Mucosa of rectum (tissue), 2 donors: Measurements from ENCODE around the gene RAB6B.

Experiments
- H3K27ac ChIP-seq, 2 donors: one replicate each; pipeline ENCODE4 v1.7.0; 2013; ENCODE audit warnings: inconsistent platforms in 2 of 2, low read depth in 2 of 2, low read length in 2 of 2
- H3K27me3 ChIP-seq, 2 donors: one replicate each; pipeline ENCODE4 v1.7.0; 2013; ENCODE audit warnings: low read length in 2 of 2; ENCODE audit not compliant: control insufficient read depth in 2 of 2, insufficient read depth in 2 of 2
- H3K36me3 ChIP-seq, 2 donors: one replicate each; pipeline ENCODE4 v1.7.0; 2013; ENCODE audit warnings: low read length in 2 of 2; ENCODE audit not compliant: control insufficient read depth in 2 of 2, insufficient read depth in 2 of 2
- H3K4me1 ChIP-seq, 2 donors: one replicate each; pipeline ENCODE4 v1.7.0; 2013; ENCODE audit warnings: low read length in 2 of 2, mild to moderate bottlenecking in 1 of 2; ENCODE audit not compliant: control insufficient read depth in 2 of 2, insufficient read depth in 2 of 2
- H3K4me3 ChIP-seq, 2 donors: one replicate each; pipeline ENCODE4 v1.7.0; 2013; ENCODE audit warnings: low read length in 2 of 2
- H3K9ac ChIP-seq, 2 donors: one replicate each; pipeline ENCODE4 v1.7.0; 2013; ENCODE audit warnings: low read length in 2 of 2, low read depth in 1 of 2, mild to moderate bottlenecking in 1 of 2
- H3K9me3 ChIP-seq, 2 donors: one replicate each; pipeline ENCODE4 v1.7.0; 2013; ENCODE audit warnings: low read length in 2 of 2; ENCODE audit not compliant: control insufficient read depth in 2 of 2
- donor health status: healthy.
- donor health status: Normal muscosa, but diverticular disease.

The RAB6B gene

DNA sequence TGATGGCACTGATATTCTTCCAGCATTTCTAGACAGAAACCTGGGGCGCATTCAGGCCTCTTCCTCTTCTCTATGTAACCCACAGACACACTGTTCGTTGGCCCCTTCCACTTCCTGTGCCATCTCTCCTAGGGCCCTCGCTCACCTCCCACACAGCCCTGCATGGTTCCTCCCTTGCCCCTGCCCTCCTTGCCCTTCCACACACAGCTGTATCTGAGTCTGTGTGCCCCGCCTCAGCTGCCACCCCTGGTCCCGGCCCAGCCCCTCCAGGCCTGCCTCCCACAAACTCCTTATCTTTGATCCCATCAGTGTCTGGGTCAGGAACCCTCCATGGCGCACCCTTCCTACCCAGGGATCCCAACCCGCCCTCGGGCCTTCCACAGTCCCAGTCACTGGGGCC lies 37.9 kb downstream of the RAB6B start:
- no peaks in the 10 kb centered on the region for H3K36me3 ChIP-seq
- no peak overlapping the region for H3K9ac ChIP-seq
- H3K4me1 ChIP-seq = no peaks in the 10 kb centered on the region
- no peaks in the 10 kb centered on the region for H3K9me3 ChIP-seq
- no peak overlapping the region for H3K27ac ChIP-seq
- H3K4me3 ChIP-seq = no peak overlapping the region
- H3K27me3 ChIP-seq = no peaks in the 10 kb centered on the region

- Histone ChIP-seq H3K9ac (no peak overlapping the region), H3K4me3 (no peak overlapping the region), H3K36me3 (no peaks in the 10 kb centered on the region), H3K4me1 (no peaks in the 10 kb centered on the region), H3K27ac (no peak overlapping the region), H3K9me3 (no peaks in the 10 kb centered on the region), H3K27me3 (no peaks in the 10 kb centered on the region)
These were observed 39.4 kb downstream of the RAB6B start for GRCh38 chr3:133856316-133856715.

GRCh38 chr3:133855772-133856171 lies 39.9 kb downstream of the RAB6B start:
- Histone ChIP-seq H3K36me3 (no peaks in the 10 kb centered on the region), H3K27ac (no peak overlapping the region), H3K4me1 (no peaks in the 10 kb centered on the region), H3K4me3 (no peak overlapping the region), H3K27me3 (no peaks in the 10 kb centered on the region), H3K9ac (no peak overlapping the region), H3K9me3 (no peaks in the 10 kb centered on the region)

GRCh38 chr3:133855002-133855370 lies 40.7 kb downstream of the RAB6B start:
- no peak overlapping the region for H3K27ac ChIP-seq
- H3K36me3 ChIP-seq = no peaks in the 10 kb centered on the region
- no peak overlapping the region for H3K4me3 ChIP-seq
- no peak overlapping the region for H3K9ac ChIP-seq
- no peaks in the 10 kb centered on the region for H3K27me3 ChIP-seq
- H3K9me3 ChIP-seq = no peaks in the 10 kb centered on the region
- no peaks in the 10 kb centered on the region for H3K4me1 ChIP-seq

GRCh38 chr3:133854264-133855001 lies 41.2 kb downstream of the RAB6B start:
- H3K27ac ChIP-seq = no peak overlapping the region
- no peaks in the 10 kb centered on the region for H3K4me1 ChIP-seq

GRCh38 chr3:133853925-133854227 lies 41.8 kb downstream of the RAB6B start:
- H3K27me3 ChIP-seq = no peaks in the 10 kb centered on the region
- no peaks in the 10 kb centered on the region for H3K36me3 ChIP-seq
- H3K4me1 ChIP-seq = no peaks in the 10 kb centered on the region
- H3K9me3 ChIP-seq = no peaks in the 10 kb centered on the region
- no peak overlapping the region for H3K9ac ChIP-seq
- no peak overlapping the region for H3K4me3 ChIP-seq
- H3K27ac ChIP-seq = no peak overlapping the region

More at GRCh38 chr3:133854264-133855001, 41.2 kb downstream of the RAB6B start:
- H3K27me3 ChIP-seq = no peaks in the 10 kb centered on the region
- H3K36me3 ChIP-seq = no peaks in the 10 kb centered on the region
- no peak overlapping the region for H3K9ac ChIP-seq
- H3K9me3 ChIP-seq = no peaks in the 10 kb centered on the region
- H3K4me3 ChIP-seq = no peak overlapping the region

- Histone ChIP-seq H3K4me3 (no peak overlapping the region), H3K27ac (no peak overlapping the region), H3K9ac (no peak overlapping the region), H3K4me1 (no peaks in the 10 kb centered on the region), H3K27me3 (no peaks in the 10 kb centered on the region), H3K9me3 (no peaks in the 10 kb centered on the region), H3K36me3 (no peaks in the 10 kb centered on the region)
These were observed 42.4 kb downstream of the RAB6B start for GRCh38 chr3:133853063-133853924.

GRCh38 chr3:133851931-133852330 lies 43.8 kb downstream of the RAB6B start:
- Histone ChIP-seq H3K36me3 (no peaks in the 10 kb centered on the region), H3K27me3 (no peaks in the 10 kb centered on the region), H3K9ac (no peak overlapping the region), H3K4me3 (no peak overlapping the region), H3K4me1 (no peaks in the 10 kb centered on the region), H3K9me3 (no peaks in the 10 kb centered on the region), H3K27ac (no peak overlapping the region)

DNA sequence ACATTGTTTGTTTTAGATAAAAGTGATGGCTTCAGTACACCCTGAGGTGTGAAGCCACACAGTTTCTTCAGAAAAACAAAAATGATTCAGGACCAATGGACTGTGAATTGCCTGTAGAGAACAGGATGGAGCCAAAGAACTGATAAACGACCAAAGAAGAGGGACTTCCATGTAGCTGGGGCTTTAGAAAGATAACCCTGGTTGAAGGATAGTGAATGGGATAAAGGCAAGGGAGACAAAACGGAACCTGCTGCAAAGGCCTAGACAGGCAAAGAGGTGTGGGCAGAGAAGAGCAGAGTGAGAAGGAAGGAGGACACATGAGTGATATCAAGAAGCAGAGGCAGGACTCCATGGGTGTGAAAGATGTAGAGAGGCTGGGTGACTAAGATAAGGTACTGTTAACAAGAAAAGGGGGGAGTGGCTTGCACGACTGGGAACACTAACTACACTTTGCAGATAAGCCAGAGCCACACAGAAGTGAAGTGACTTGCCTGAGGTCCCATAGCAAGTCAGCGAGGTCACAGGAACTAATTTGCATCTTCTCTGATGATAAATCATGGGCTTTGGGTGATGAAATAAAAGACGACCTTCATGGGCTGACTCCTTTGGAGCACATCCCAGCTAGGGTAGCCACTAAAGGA lies 44.3 kb downstream of the RAB6B start:
- Histone ChIP-seq H3K27ac (no peak overlapping the region), H3K9me3 (no peaks in the 10 kb centered on the region), H3K36me3 (no peaks in the 10 kb centered on the region), H3K4me1 (no peaks in the 10 kb centered on the region), H3K27me3 (no peaks in the 10 kb centered on the region), H3K9ac (no peak overlapping the region), H3K4me3 (no peak overlapping the region)

DNA sequence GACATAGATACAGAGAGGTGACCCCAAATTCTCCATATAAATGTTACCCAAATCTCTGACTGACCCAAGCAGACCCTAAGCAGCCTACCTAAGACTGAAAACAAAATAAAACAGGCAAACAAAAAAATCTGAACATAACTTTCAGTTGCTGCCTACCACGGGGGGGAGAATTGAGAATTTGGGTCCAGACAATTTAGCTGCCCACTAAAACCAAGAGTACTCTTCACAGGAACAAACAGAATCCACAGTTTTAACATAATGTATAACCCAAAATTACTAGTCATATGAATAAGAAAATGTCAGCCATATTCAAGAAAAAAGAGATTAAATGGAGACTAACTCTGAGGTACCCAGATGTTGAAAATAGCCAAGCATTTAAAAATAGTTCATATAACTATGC lies 45.6 kb downstream of the RAB6B start:
- no peaks in the 10 kb centered on the region for H3K27me3 ChIP-seq
- no peak overlapping the region for H3K4me3 ChIP-seq
- H3K4me1 ChIP-seq = no peaks in the 10 kb centered on the region
- H3K36me3 ChIP-seq = no peaks in the 10 kb centered on the region
- no peak overlapping the region for H3K27ac ChIP-seq
- no peak overlapping the region for H3K9ac ChIP-seq
- H3K9me3 ChIP-seq = no peaks in the 10 kb centered on the region
